HG02798 (cell line): Measurements from ENCODE around the gene SPATA16.

ENCODE experiments used
- ATAC-seq: cut with Tn5 transposase; IDR thresholded peaks from one replicate; pipeline ENCODE4 v1.9.1; 2021; ENCODE audit warnings: mild to moderate bottlenecking; ENCODE audit not compliant: unreplicated experiment, poor library complexity

Gene SPATA16

GRCh38 chr3:173009410-173009809 is 131.6 kb downstream of the SPATA16 start:
- no peak for ATAC-seq

GRCh38 chr3:173008978-173009377 is 132.1 kb downstream of the SPATA16 start:
- ATAC-seq = no peak

- ATAC-seq = no peak
Measured at GRCh38 chr3:173007079-173007723, 133.8 kb downstream of the SPATA16 start.

- ATAC-seq = no peak
Measured at GRCh38 chr3:173006006-173006405, 135.0 kb downstream of the SPATA16 start.

- no peak for ATAC-seq
Measured at GRCh38 chr3:173004681-173005080, 136.4 kb downstream of the SPATA16 start.

GRCh38 chr3:173003956-173004355 is 137.1 kb downstream of the SPATA16 start:
- ATAC-seq = no peak

- ATAC-seq = no peak
Measured at GRCh38 chr3:173003471-173003870, 137.6 kb downstream of the SPATA16 start.

- ATAC-seq = no peak
Measured at GRCh38 chr3:173001622-173002021, 139.4 kb downstream of the SPATA16 start.

- no peak for ATAC-seq
Measured at GRCh38 chr3:173000553-173000952, 140.5 kb downstream of the SPATA16 start.

GRCh38 chr3:172993412-172993811 is 147.6 kb downstream of the SPATA16 start:
- ATAC-seq = no peak

GRCh38 chr3:172991424-172991996 is 149.5 kb downstream of the SPATA16 start:
- no peak for ATAC-seq

GRCh38 chr3:172989373-172989772 is 151.7 kb downstream of the SPATA16 start:
- ATAC-seq = no peak

GRCh38 chr3:172987273-172987672 is 153.8 kb downstream of the SPATA16 start:
- ATAC-seq = no peak

GRCh38 chr3:172984914-172985313 is 156.1 kb downstream of the SPATA16 start:
- ATAC-seq = no peak

- ATAC-seq = no peak
Measured at GRCh38 chr3:172982736-172983364, 158.2 kb downstream of the SPATA16 start.

- ATAC-seq = no peak
Measured at GRCh38 chr3:172981407-172981983, 159.5 kb downstream of the SPATA16 start.

GRCh38 chr3:172980849-172981248 is 160.2 kb downstream of the SPATA16 start:
- ATAC-seq = no peak

- ATAC-seq = no peak
Measured at GRCh38 chr3:172977696-172978095, 163.3 kb downstream of the SPATA16 start.

- no peak for ATAC-seq
Measured at GRCh38 chr3:172974969-172975368, 166.1 kb downstream of the SPATA16 start.

GRCh38 chr3:172973799-172974198 is 167.2 kb downstream of the SPATA16 start:
- no peak for ATAC-seq

GRCh38 chr3:172972717-172973116 is 168.3 kb downstream of the SPATA16 start:
- no peak for ATAC-seq
